Neural cell (in vitro differentiated cells): ENCODE measurements around the gene TFB1M. TPM values are rescaled to one million over a fixed set of nuclear protein-coding genes. Genes with fewer than 3 reads are reported as not detected.

Experiments
- H2AFZ ChIP-seq: fragments of 200-600, 300-800 bp; sonication (generic), shearing (Covaris generic); 2 replicates; pipeline ENCODE4 v1.6.0; 2014; ENCODE audit warnings: low read depth, mild to moderate bottlenecking, antibody characterized with exemption, low read length, moderate library complexity
- H3F3A ChIP-seq: fragments of 200-600 bp; shearing (Covaris generic); 2 replicates; pipeline ENCODE4 v1.6.1; 2016; ENCODE audit warnings: mild to moderate bottlenecking, moderate library complexity, mixed read lengths, antibody characterized with exemption, low read length; ENCODE audit not compliant: insufficient read depth, poor library complexity, severe bottlenecking
- H3K27ac ChIP-seq: fragments of 200-600, 300-800 bp; sonication (generic), shearing (Covaris generic); 2 replicates; pipeline ENCODE4 v1.5.1; 2014; ENCODE audit warnings: mild to moderate bottlenecking, low read length, moderate library complexity
- H3K27me3 ChIP-seq: fragments of 300-800, 200-600 bp; sonication (generic), shearing (Covaris generic); 2 replicates; pipeline ENCODE4 v1.6.0; 2014; ENCODE audit warnings: mild to moderate bottlenecking, low read depth, low read length, moderate library complexity; ENCODE audit not compliant: insufficient read depth
- H3K36me3 ChIP-seq: fragments of 300-800, 200-600 bp; sonication (generic), shearing (Covaris generic); 2 replicates; pipeline ENCODE4 v1.5.1; 2014; ENCODE audit warnings: mild to moderate bottlenecking, antibody characterized with exemption, low read length, moderate library complexity; ENCODE audit not compliant: insufficient read depth
- H3K4me2 ChIP-seq: fragments of 300-800, 200-600 bp; sonication (generic), shearing (Covaris generic); 2 replicates; pipeline ENCODE4 v1.6.0; 2014; ENCODE audit warnings: mild to moderate bottlenecking, low read length
- H3K4me3 ChIP-seq: fragments of 300-800, 200-600 bp; sonication (generic), shearing (Covaris generic); 2 replicates; pipeline ENCODE4 v1.5.1; 2014; ENCODE audit warnings: mild to moderate bottlenecking, low read length, moderate library complexity
- H3K79me2 ChIP-seq: fragments of 200-600 bp; shearing (Covaris generic); replicated peaks from 2 replicates; pipeline ENCODE4 v1.6.0; 2014; ENCODE audit warnings: mild to moderate bottlenecking, low read length, moderate library complexity; ENCODE audit not compliant: insufficient read depth
- H3K9ac ChIP-seq: fragments of 300-800, 200-600 bp; sonication (generic), shearing (Covaris generic); 2 replicates; pipeline ENCODE4 v1.6.1; 2016; ENCODE audit warnings: mild to moderate bottlenecking, low read length, mixed read lengths
- H3K9me2 ChIP-seq: fragments of 200-600 bp; shearing (Covaris generic); 2 replicates; pipeline ENCODE4 v1.6.1; 2016; ENCODE audit warnings: mild to moderate bottlenecking, low read length, mixed read lengths; ENCODE audit not compliant: insufficient read depth
- H3K9me3 ChIP-seq: fragments of 200-600, 300-800 bp; sonication (generic), shearing (Covaris generic); 2 replicates; pipeline ENCODE4 v1.6.1; 2016; ENCODE audit warnings: mild to moderate bottlenecking, mixed run types, low read length, moderate library complexity, mixed read lengths
- H4K20me1 ChIP-seq: fragments of 200-600 bp; shearing (Covaris generic); 2 replicates; pipeline ENCODE4 v1.6.1; 2016; ENCODE audit warnings: mild to moderate bottlenecking, mixed run types; ENCODE audit not compliant: insufficient read depth
- EP300 ChIP-seq: fragments of 450-650 bp; conservative IDR thresholded peaks from 2 replicates; pipeline ENCODE4 v1.6.1; 2014; ENCODE audit warnings: antibody characterized with exemption, mild to moderate bottlenecking, moderate library complexity; ENCODE audit not compliant: poor library complexity, severe bottlenecking
- EZH2 ChIP-seq: fragments of 200-600, 300-800 bp; shearing (Covaris generic), sonication (generic); IDR thresholded peaks from 2 replicates; pipeline ENCODE4 v1.6.1; 2014; ENCODE audit warnings: antibody characterized with exemption, low read length, borderline replicate concordance, mild to moderate bottlenecking; ENCODE audit not compliant: insufficient read depth, poor library complexity, severe bottlenecking
- MXI1 ChIP-seq: fragments of 450-650 bp; conservative IDR thresholded peaks from 2 replicates; pipeline ENCODE4 v1.6.1; 2014; ENCODE audit warnings: antibody characterized with exemption, mild to moderate bottlenecking; ENCODE audit not compliant: poor library complexity, severe bottlenecking
- POLR2AphosphoS5 ChIP-seq: IDR thresholded peaks from 2 replicates; pipeline ENCODE4 v1.6.1; 2012
- RAD21 ChIP-seq: fragments of 450-650 bp; conservative IDR thresholded peaks from 2 replicates; pipeline ENCODE4 v1.6.1; 2014; ENCODE audit warnings: antibody characterized with exemption, mild to moderate bottlenecking, moderate library complexity
- REST ChIP-seq: IDR thresholded peaks from 2 replicates; pipeline ENCODE4 v1.6.1; 2012; ENCODE audit warnings: borderline replicate concordance
- SMC3 ChIP-seq: fragments of 450-650 bp; conservative IDR thresholded peaks from 2 replicates; pipeline ENCODE4 v1.6.1; 2014; ENCODE audit warnings: antibody characterized with exemption, mild to moderate bottlenecking, moderate library complexity; ENCODE audit not compliant: poor library complexity
- TAF1 ChIP-seq: IDR thresholded peaks from 2 replicates; pipeline ENCODE4 v1.6.1; 2012; ENCODE audit warnings: low read depth
- polyA plus RNA-seq: library from polyadenylated mRNA; depleted of rRNA; stranded (reverse); fragments of >200 nt; gene quantifications from 2 replicates; pipeline ENCODE4 v1.2.3, GENCODE V29; 2014
- TF ChIP-seq, protein P1 (sequence below): fragments of 450-650 bp; IDR thresholded peaks from 2 replicates; pipeline ENCODE4 v1.5.1; 2014; ENCODE audit warnings: antibody characterized with exemption, mild to moderate bottlenecking, moderate library complexity; ENCODE audit not compliant: poor library complexity, severe bottlenecking

TFB1M gene
- polyA plus RNA-seq, 1 donor from 2014 or later = 15.5 TPM

GRCh38 chr6:155290491-155290890 lies 23.8 kb downstream of the TFB1M start:
- H3K27ac ChIP-seq = no peak overlapping the region
- H3K9ac ChIP-seq = no peak overlapping the region
- no peaks in the 10 kb centered on the region for H3F3A ChIP-seq
- H4K20me1 ChIP-seq = no peaks in the 10 kb centered on the region
- no peaks in the 10 kb centered on the region for H3K9me2 ChIP-seq
- TF ChIP-seq MXI1 = no peak
- TF ChIP-seq, protein P1, sequence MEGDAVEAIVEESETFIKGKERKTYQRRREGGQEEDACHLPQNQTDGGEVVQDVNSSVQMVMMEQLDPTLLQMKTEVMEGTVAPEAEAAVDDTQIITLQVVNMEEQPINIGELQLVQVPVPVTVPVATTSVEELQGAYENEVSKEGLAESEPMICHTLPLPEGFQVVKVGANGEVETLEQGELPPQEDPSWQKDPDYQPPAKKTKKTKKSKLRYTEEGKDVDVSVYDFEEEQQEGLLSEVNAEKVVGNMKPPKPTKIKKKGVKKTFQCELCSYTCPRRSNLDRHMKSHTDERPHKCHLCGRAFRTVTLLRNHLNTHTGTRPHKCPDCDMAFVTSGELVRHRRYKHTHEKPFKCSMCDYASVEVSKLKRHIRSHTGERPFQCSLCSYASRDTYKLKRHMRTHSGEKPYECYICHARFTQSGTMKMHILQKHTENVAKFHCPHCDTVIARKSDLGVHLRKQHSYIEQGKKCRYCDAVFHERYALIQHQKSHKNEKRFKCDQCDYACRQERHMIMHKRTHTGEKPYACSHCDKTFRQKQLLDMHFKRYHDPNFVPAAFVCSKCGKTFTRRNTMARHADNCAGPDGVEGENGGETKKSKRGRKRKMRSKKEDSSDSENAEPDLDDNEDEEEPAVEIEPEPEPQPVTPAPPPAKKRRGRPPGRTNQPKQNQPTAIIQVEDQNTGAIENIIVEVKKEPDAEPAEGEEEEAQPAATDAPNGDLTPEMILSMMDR = no peak
- no peaks in the 10 kb centered on the region for H3K79me2 ChIP-seq
- no peaks in the 10 kb centered on the region for H3K27me3 ChIP-seq
- no peak overlapping the region for H3K4me3 ChIP-seq
- H2AFZ ChIP-seq = no peak overlapping the region
- no peaks in the 10 kb centered on the region for H3K36me3 ChIP-seq
- no peaks in the 10 kb centered on the region for H3K9me3 ChIP-seq
- H3K4me2 ChIP-seq = no peak overlapping the region

DNA sequence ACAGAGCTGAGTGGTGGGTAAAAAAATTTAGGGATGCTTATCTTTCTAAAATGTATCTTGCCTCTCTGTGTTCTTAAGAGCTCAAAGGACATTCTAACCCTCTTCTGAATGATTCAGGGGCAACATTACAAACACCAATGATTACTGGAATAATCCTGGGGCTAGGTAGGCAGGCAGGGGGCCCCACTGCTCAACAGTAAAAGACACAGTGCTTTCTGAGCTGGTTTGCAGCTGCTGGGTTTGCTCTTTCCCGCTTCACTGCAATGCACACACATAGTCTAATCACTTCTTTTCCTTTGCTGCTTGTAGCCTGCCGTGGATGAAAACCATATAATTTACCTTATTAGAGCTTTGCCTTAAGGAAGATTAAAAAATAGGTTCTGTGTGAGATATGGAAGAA lies 26.5 kb downstream of the TFB1M start:
- Histone ChIP-seq H3K36me3 (no peaks in the 10 kb centered on the region), H3K27ac (no peak overlapping the region), H3K79me2 (no peaks in the 10 kb centered on the region), H3K27me3 (no peaks in the 10 kb centered on the region), H3K4me2 (no peak overlapping the region), H3F3A (no peaks in the 10 kb centered on the region), H3K9me2 (no peaks in the 10 kb centered on the region), H2AFZ (no peak overlapping the region), H3K9me3 (no peaks in the 10 kb centered on the region), H3K9ac (no peak overlapping the region), H3K4me3 (no peak overlapping the region), H4K20me1 (no peaks in the 10 kb centered on the region)
- TF ChIP-seq EP300 (no peak), RAD21 (peak; percentile 14)

DNA sequence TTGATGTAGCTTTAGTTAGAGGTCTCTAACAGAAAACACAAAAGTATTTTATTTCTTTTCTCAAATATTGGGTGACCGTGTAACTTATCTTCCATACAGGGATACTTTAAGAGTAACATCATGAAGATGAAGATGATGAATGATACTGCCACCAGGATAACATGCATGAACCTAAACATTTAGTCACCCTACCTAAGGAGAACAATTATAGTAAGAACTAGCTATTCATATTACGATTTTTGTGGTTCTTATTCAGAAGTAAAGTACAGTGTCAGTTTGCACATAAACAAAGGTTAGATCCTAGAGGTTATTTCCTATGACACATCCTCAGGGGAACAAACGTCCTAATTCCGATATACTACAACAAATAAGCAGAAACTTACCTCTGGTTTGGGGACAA lies 29.5 kb downstream of the TFB1M start:
- Histone ChIP-seq H2AFZ (no peak overlapping the region), H3K9ac (no peak overlapping the region), H3K9me2 (no peaks in the 10 kb centered on the region), H3K36me3 (no peaks in the 10 kb centered on the region), H3K4me3 (no peak overlapping the region), H3K4me2 (no peak overlapping the region), H4K20me1 (no peaks in the 10 kb centered on the region), H3K27me3 (no peaks in the 10 kb centered on the region), H3F3A (no peaks in the 10 kb centered on the region), H3K27ac (no peak overlapping the region), H3K79me2 (no peaks in the 10 kb centered on the region), H3K9me3 (no peaks in the 10 kb centered on the region)
- TF ChIP-seq REST (no peak), MXI1 (no peak), POLR2AphosphoS5 (no peak), EZH2 (no peak), RAD21 (no peak), EP300 (no peak), SMC3 (no peak), TAF1 (no peak)
- TF ChIP-seq, protein P1 = no peak
